ENCODE measurements around the gene PLEKHG7. TPM values are rescaled to one million over a fixed set of nuclear protein-coding genes. Genes with fewer than 3 reads are reported as not detected.
A peak's percentile ranks its signal among the peaks of the same experiment; 100 is the strongest.

Gene PLEKHG7
- polyA plus RNA-seq, 3 donors = not detected

DNA sequence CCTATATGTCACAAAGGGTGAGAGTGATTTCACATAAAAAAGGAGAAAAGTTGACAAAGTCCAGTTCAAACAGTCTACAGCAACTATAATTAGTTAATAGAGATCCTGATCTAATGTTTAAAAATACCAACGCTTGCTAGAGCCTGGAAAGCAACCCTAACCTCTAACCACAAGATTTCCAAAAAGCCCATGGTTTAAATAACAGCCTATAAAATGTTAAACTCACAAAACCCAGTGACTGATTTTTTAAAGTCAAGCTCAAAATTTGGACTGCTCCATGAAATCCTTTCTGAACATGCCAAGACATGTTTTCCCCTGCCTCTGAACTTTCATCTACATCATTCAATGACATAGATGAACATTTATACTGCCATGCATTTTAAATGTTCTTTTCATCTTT, 81.6 kb downstream of the PLEKHG7 start:
- H3K4me1 ChIP-seq (ENCODE audit: control insufficient read depth in 1 of 2, insufficient read depth in 2 of 2, low read length in 2 of 2) = peaks cover 0 to 9% of the 10 kb centered on the region in 2 donors
- H3K27me3 ChIP-seq (ENCODE audit: control insufficient read depth in 2 of 2, insufficient read depth in 2 of 2, low read length in 2 of 2) = no peaks in the 10 kb centered on the region
- H3K4me2 ChIP-seq (replicated peaks; ENCODE audit: extremely low read depth, low read length, poor library complexity, severe bottlenecking) = no peak overlapping the region
- no peaks in the 10 kb centered on the region for H3K79me2 ChIP-seq (ENCODE audit: insufficient read depth, low read length)
- DNase-seq = no peak
- H4K20me1 ChIP-seq (ENCODE audit: insufficient read depth, low read length) = no peaks in the 10 kb centered on the region
- intact Hi-C loops (cut with micrococcal nuclease) = loop anchor here in 1 of 2 donors (10.0 kb wide), 1 partner anchor 610 kb away; no protein-coding TSS in a partner anchor
- H3K9ac ChIP-seq (ENCODE audit: insufficient read depth, low read length, poor library complexity, severe bottlenecking) = no peak overlapping the region
- H3K36me3 Mint-ChIP-seq = peaks cover 30 to 36% of the 10 kb centered on the region in 2 donors
- H3K27ac Mint-ChIP-seq = peak overlapping the region in 1 of 7 donors; percentile 37
- no peak overlapping the region for H3K4me3 ChIP-seq (replicated peaks in 1 of 3; ENCODE audit: low read depth in 2 of 3, low read length in 3 of 3)
- peaks cover 10 to 40% of the 10 kb centered on the region in 2 donors for H3K36me3 ChIP-seq (replicated peaks in 1 of 2; ENCODE audit: control insufficient read depth in 1 of 2, insufficient read depth in 2 of 2, low read length in 2 of 2)
- TF ChIP-seq, protein P1, sequence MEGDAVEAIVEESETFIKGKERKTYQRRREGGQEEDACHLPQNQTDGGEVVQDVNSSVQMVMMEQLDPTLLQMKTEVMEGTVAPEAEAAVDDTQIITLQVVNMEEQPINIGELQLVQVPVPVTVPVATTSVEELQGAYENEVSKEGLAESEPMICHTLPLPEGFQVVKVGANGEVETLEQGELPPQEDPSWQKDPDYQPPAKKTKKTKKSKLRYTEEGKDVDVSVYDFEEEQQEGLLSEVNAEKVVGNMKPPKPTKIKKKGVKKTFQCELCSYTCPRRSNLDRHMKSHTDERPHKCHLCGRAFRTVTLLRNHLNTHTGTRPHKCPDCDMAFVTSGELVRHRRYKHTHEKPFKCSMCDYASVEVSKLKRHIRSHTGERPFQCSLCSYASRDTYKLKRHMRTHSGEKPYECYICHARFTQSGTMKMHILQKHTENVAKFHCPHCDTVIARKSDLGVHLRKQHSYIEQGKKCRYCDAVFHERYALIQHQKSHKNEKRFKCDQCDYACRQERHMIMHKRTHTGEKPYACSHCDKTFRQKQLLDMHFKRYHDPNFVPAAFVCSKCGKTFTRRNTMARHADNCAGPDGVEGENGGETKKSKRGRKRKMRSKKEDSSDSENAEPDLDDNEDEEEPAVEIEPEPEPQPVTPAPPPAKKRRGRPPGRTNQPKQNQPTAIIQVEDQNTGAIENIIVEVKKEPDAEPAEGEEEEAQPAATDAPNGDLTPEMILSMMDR (IDR thresholded peaks at IDR 0.05) = no peak
- H2AFZ ChIP-seq (ENCODE audit: insufficient read depth, low read depth, low read length, poor library complexity, severe bottlenecking) = no peak overlapping the region
- H3K27ac ChIP-seq (ENCODE audit: low read depth in 1 of 2, low read length in 2 of 2) = no peak overlapping the region
- no peak overlapping the region for H3K4me3 Mint-ChIP-seq
- no peaks in the 10 kb centered on the region for H3K9me3 Mint-ChIP-seq
- no CpG with 5 or more reads among the region's 1 CpG for WGBS (ENCODE audit: insufficient coverage)
- H3K9me3 ChIP-seq (replicated peaks in 1 of 2; ENCODE audit: control insufficient read depth in 1 of 2, insufficient read depth in 1 of 2, low read length in 2 of 2) = no peaks in the 10 kb centered on the region
- H3K27me3 Mint-ChIP-seq (ENCODE audit: low read depth in 3 of 3) = peaks cover 0 to 1% (median 0%) of the 10 kb centered on the region in 3 donors
- H3K4me1 Mint-ChIP-seq = peaks cover 19% of the 10 kb centered on the region

DNA sequence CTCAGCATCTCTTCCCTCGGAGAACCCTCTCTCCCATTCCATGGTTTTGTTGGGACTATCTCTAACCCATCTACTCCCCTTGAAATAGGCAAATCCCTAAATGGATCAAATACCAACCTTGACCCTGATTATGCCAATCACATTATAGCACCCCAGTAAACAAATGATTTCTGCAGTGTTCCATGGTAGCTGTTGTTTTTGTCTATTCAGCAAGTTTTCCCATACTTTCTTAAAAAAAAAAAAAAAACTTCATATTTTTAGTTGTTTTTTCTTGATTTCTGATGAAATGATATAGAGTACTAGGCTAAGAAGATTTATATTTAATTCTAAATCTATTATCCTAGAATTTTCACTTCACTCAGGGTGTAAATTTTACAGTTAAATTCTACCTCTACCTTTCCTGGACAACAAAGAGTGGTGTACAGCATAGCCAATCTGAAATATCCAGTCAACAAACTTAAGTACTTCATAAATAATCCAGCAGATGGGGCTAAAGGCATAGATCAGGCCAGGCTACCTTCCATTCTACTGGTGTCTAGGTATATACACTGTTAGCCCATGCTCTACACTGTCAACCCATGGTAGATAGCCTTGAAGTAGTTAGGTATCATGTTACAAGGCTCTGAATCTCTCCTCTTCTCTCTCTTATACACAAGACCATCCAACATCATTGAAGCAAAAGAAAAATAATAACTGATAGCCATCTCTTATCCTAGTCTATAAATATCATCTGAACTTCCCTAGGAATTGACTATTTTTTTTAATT, 82.2 kb downstream of the PLEKHG7 start:
- Mint-ChIP-seq H3K9me3 (peaks cover 0 to 2% (median 0%) of the 10 kb centered on the region in 7 donors), H3K4me3 (no peak overlapping the region), H3K27me3 (ENCODE audit: low read depth in 3 of 3) (peaks cover 0 to 2% (median 0%) of the 10 kb centered on the region in 3 donors), H3K27ac (peak overlapping the region in 1 of 7 donors; percentile 37), H3K4me1 (peaks cover 15% of the 10 kb centered on the region), H3K36me3 (peaks cover 35 to 40% of the 10 kb centered on the region in 2 donors)
- DNase-seq = peak; percentile 27 to 54 (median 45)
- H3K4me3 ChIP-seq (replicated peaks in 1 of 3; ENCODE audit: low read depth in 2 of 3, low read length in 3 of 3) = no peak overlapping the region
- H2AFZ ChIP-seq (ENCODE audit: insufficient read depth, low read depth, low read length, poor library complexity, severe bottlenecking) = no peak overlapping the region
- peaks cover 0 to 3% of the 10 kb centered on the region in 2 donors for H3K4me1 ChIP-seq (ENCODE audit: control insufficient read depth in 1 of 2, insufficient read depth in 2 of 2, low read length in 2 of 2)
- H3K27me3 ChIP-seq (ENCODE audit: control insufficient read depth in 2 of 2, insufficient read depth in 2 of 2, low read length in 2 of 2) = no peaks in the 10 kb centered on the region
- H3K9me3 ChIP-seq (replicated peaks in 1 of 2; ENCODE audit: control insufficient read depth in 1 of 2, insufficient read depth in 1 of 2, low read length in 2 of 2) = no peaks in the 10 kb centered on the region
- H4K20me1 ChIP-seq (ENCODE audit: insufficient read depth, low read length) = no peaks in the 10 kb centered on the region
- no peak overlapping the region for H3K27ac ChIP-seq (ENCODE audit: low read depth in 1 of 2, low read length in 2 of 2)
- TF ChIP-seq, protein P1 (IDR thresholded peaks at IDR 0.05) = peak; percentile 68
- peaks cover 12 to 46% of the 10 kb centered on the region in 2 donors for H3K36me3 ChIP-seq (replicated peaks in 1 of 2; ENCODE audit: control insufficient read depth in 1 of 2, insufficient read depth in 2 of 2, low read length in 2 of 2)
- no peaks in the 10 kb centered on the region for H3K79me2 ChIP-seq (ENCODE audit: insufficient read depth, low read length)
- H3K9ac ChIP-seq (ENCODE audit: insufficient read depth, low read length, poor library complexity, severe bottlenecking) = no peak overlapping the region
- no CpG with 5 or more reads among the region's 1 CpG for WGBS (ENCODE audit: insufficient coverage)
- intact Hi-C loops (cut with micrococcal nuclease) = loop anchor here in 1 of 2 donors (10.0 kb wide), 1 partner anchor 610 kb away; no protein-coding TSS in a partner anchor
- no peak overlapping the region for H3K4me2 ChIP-seq (replicated peaks; ENCODE audit: extremely low read depth, low read length, poor library complexity, severe bottlenecking)
